B cell (primary cell): ENCODE measurements around the gene NCOA1. TPM values are rescaled to one million over a fixed set of nuclear protein-coding genes. Genes with fewer than 3 reads are reported as not detected.

ENCODE experiments used
- ATAC-seq: fragments of 200-7000 bp; cut with Tn5 transposase; one replicate; pipeline ENCODE4 v1.10.0; 2021; ENCODE audit warnings: low read depth, mild to moderate bottlenecking, moderate number of reproducible peaks, moderate library complexity
- CTCF ChIA-PET: fragments of 350-600 bp; sonication (Branson Sonifier 250); formaldehyde crosslinking; loops from one replicate; lab custom pipeline; 2021; ENCODE audit warnings: antibody characterized with exemption, inconsistent platforms; lab: Charles Lee
- POLR2A ChIA-PET: fragments of 350-600 bp; sonication (Branson Sonifier 250); formaldehyde crosslinking; loops from one replicate; lab custom pipeline; 2021; ENCODE audit warnings: antibody characterized with exemption; lab: Charles Lee
- DNase-seq: peaks from one replicate; pipeline ENCODE4 v3.0.0; 2013
- H2AFZ ChIP-seq: 2 replicates; pipeline ENCODE4 v1.6.1; 2012; ENCODE audit warnings: mild to moderate bottlenecking, low read depth, low read length; ENCODE audit not compliant: insufficient read depth, poor library complexity, severe bottlenecking
- H3K27ac ChIP-seq, 2 donors: 1 replicate in 1 of 2; 2 replicates in 1 of 2; pipeline ENCODE4 v1.5.1; 2012 to 2013; ENCODE audit warnings: low read length in 2 of 2, mild to moderate bottlenecking in 2 of 2, moderate library complexity in 1 of 2
- H3K27me3 ChIP-seq, 4 experiments: fragments of 200-600 bp in 1 of 4; sonication (generic) in 1 of 4; replicated peaks in 1 of 4; 1 replicate in 2 of 4; 2 replicates in 2 of 4; pipeline versions ENCODE4 v1.6.1 to v1.7.0; 2013 to 2016; ENCODE audit warnings: low read length in 3 of 4, mild to moderate bottlenecking in 2 of 4, mixed read lengths in 1 of 4, moderate library complexity in 1 of 4; ENCODE audit not compliant: insufficient read depth in 4 of 4, control insufficient read depth in 3 of 4; ENCODE audit errors: control extremely low read depth in 1 of 4
- H3K36me3 ChIP-seq, 2 experiments: replicated peaks in 1 of 2; 1 replicate in 1 of 2; 2 replicates in 1 of 2; pipeline versions ENCODE4 v1.6.1 to v1.7.1; 2013; ENCODE audit warnings: low read length in 1 of 2; ENCODE audit not compliant: insufficient read depth in 2 of 2, control insufficient read depth in 1 of 2; ENCODE audit errors: control extremely low read depth in 1 of 2, extremely low read depth in 1 of 2
- H3K4me1 ChIP-seq, 2 donors: fragments of 200-600 bp in 1 of 2; sonication (generic) in 1 of 2; 1 replicate in 1 of 2; 2 replicates in 1 of 2; pipeline versions ENCODE4 v1.5.1 to v1.6.1; 2013 to 2017; ENCODE audit warnings: low read length in 2 of 2; ENCODE audit not compliant: control insufficient read depth in 2 of 2, insufficient read depth in 2 of 2
- H3K4me2 ChIP-seq: replicated peaks from 2 replicates; pipeline ENCODE3; 2012; ENCODE audit warnings: mild to moderate bottlenecking, low read depth, low read length; ENCODE audit not compliant: poor library complexity, severe bottlenecking
- H3K4me3 ChIP-seq, 5 experiments: fragments of 200-600 bp in 1 of 5; sonication (generic) in 1 of 5; 1 replicate in 3 of 5; 2 replicates in 2 of 5; pipeline versions ENCODE4 v1.5.1 to v1.7.0; 2011 to 2016; ENCODE audit warnings: low read length in 4 of 5, mild to moderate bottlenecking in 4 of 5, low read depth in 2 of 5, control low read depth in 1 of 5, moderate library complexity in 1 of 5; ENCODE audit not compliant: insufficient read depth in 1 of 5; ENCODE audit errors: control extremely low read depth in 1 of 5, extremely low read depth in 1 of 5
- H3K79me2 ChIP-seq: fragments of 200-600 bp; sonication (generic); one replicate; pipeline ENCODE4 v1.6.0; 2016; ENCODE audit warnings: low read length; ENCODE audit not compliant: control insufficient read depth, insufficient read depth
- H3K9ac ChIP-seq: fragments of 200-600 bp; sonication (generic); 2 replicates; pipeline ENCODE4 v1.6.1; 2017; ENCODE audit warnings: mild to moderate bottlenecking, low read length, moderate library complexity
- H3K9me3 ChIP-seq, 3 donors: one replicate each; pipeline versions ENCODE4 v1.6.1 to v1.7.1; 2013; ENCODE audit warnings: low read length in 2 of 3; ENCODE audit not compliant: control insufficient read depth in 2 of 3, insufficient read depth in 1 of 3; ENCODE audit errors: control extremely low read depth in 1 of 3
- H4K20me1 ChIP-seq: 2 replicates; pipeline ENCODE4 v1.6.0; 2012; ENCODE audit warnings: mild to moderate bottlenecking, low read length; ENCODE audit not compliant: insufficient read depth, control insufficient read depth, poor library complexity, severe bottlenecking
- H3K27ac Mint-ChIP-seq: one replicate; pipeline ENCODE4 v1.8.0; 2021; ENCODE audit warnings: mixed read lengths
- H3K27me3 Mint-ChIP-seq: one replicate; pipeline ENCODE4 v1.8.0; 2021; ENCODE audit warnings: mixed read lengths
- H3K4me1 Mint-ChIP-seq: one replicate; pipeline ENCODE4 v1.8.0; 2021; ENCODE audit warnings: mixed read lengths
- H3K4me3 Mint-ChIP-seq: one replicate; pipeline ENCODE4 v1.8.0; 2021; ENCODE audit warnings: mixed read lengths
- H3K9me3 Mint-ChIP-seq: one replicate; pipeline ENCODE4 v1.8.0; 2022; ENCODE audit warnings: mixed read lengths; ENCODE audit not compliant: insufficient read depth
- CTCF ChIP-seq: fragments of 200-600 bp; IDR thresholded peaks from one replicate; pipeline ENCODE4 v1.8.0; 2022; ENCODE audit warnings: antibody characterized with exemption, mild to moderate bottlenecking
- EZH2 ChIP-seq: IDR thresholded peaks from 2 replicates; pipeline ENCODE4 v1.6.1; 2012; ENCODE audit warnings: borderline replicate concordance, low read depth, mild to moderate bottlenecking, moderate library complexity, low read length; ENCODE audit not compliant: insufficient read depth, poor library complexity, severe bottlenecking
- WGBS: methylation state at CpG from one replicate; pipeline ENCODE4 v1.1.5; 2013; ENCODE audit warnings: missing lambda C conversion rate; ENCODE audit not compliant: insufficient coverage; 5-methylcytosine and 5-hydroxymethylcytosine counted together
- intact Hi-C: fragments of 100-400 bp; cut with micrococcal nuclease; formaldehyde crosslinking; loops from one replicate; pipeline ENCODE4 v1.10.0; 2022
- polyA plus RNA-seq: library from polyadenylated mRNA; depleted of rRNA; stranded (reverse); fragments of >200 nt; gene quantifications from 2 replicates; pipeline ENCODE4 v1.2.3, GENCODE V29; 2012
- total RNA-seq, 2 donors: library from RNA; stranded (reverse); fragments of 120-200 nt in 1 of 2; gene quantifications; 1 replicate in 1 of 2; 2 replicates in 1 of 2; pipeline versions ENCODE4 v1.2.3 to v1.2.4, GENCODE V29; 2013 to 2022

Gene NCOA1
- total and polyA plus RNA-seq, 2 donors (not counting 1 experiment from before 2014, with no cell fraction given): 11.6 to 49.1 TPM

- WGBS: no CpG with 5 or more reads among the region's 1 CpG
- ChIA-PET CTCF (interaction anchor here (1.8 kb wide), 1 partner anchor 346 kb away, joined by 4 read pairs; no protein-coding TSS in a partner anchor), POLR2A (no interaction called here)
- H3K27me3 ChIP-seq: no peaks in the 10 kb centered on the region
- H3K4me2 ChIP-seq: no peak overlapping the region
- Mint-ChIP-seq H3K9me3 (no peaks in the 10 kb centered on the region), H3K4me3 (no peak overlapping the region), H3K27me3 (no peaks in the 10 kb centered on the region), H3K27ac (no peak overlapping the region), H3K4me1 (no peaks in the 10 kb centered on the region)
- TF ChIP-seq EZH2 (no peak), CTCF (no peak)
- no peaks in the 10 kb centered on the region for H3K79me2 ChIP-seq
- peaks cover 21 to 48% of the 10 kb centered on the region in 2 experiments for H3K36me3 ChIP-seq
- no peak overlapping the region for H3K27ac ChIP-seq
- ATAC-seq: no peak
- no peaks in the 10 kb centered on the region for H3K4me1 ChIP-seq
- H3K9ac ChIP-seq: no peak overlapping the region
- H4K20me1 ChIP-seq: no peaks in the 10 kb centered on the region
- H3K9me3 ChIP-seq: no peaks in the 10 kb centered on the region
- no peak overlapping the region for H3K4me3 ChIP-seq
- intact Hi-C loops: no loop called here
- H2AFZ ChIP-seq: no peak overlapping the region
- no peak for DNase-seq
Measured at GRCh38 chr2:24756789-24757188, 265.7 kb downstream of the NCOA1 start.

DNA sequence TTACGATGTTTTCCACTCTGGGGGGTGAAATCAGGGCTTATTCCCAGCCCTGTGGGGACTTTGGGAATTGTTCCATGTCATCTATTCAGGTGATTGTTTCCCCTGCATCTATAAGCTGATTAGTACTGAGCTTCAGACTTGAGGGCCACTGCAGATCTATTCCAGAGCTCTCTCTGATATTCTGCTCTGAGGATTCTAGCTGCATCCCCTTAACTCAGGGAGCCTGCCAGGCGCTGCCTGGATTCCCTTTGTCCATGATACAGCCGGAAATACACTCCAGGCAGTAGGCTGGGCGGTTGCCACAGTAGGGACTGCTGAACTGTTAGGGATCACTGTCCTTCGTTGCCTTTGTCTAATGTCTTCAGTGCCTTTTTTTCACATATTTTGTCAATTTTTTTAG is 270.8 kb downstream of the NCOA1 start:
- 100% methylated on average over 4 of the region's 5 CpGs for WGBS
- Histone ChIP-seq H3K27me3 (no peaks in the 10 kb centered on the region), H3K36me3 (peaks cover 11 to 38% of the 10 kb centered on the region in 2 experiments), H3K4me1 (no peaks in the 10 kb centered on the region), H3K4me2 (no peak overlapping the region), H3K9me3 (no peaks in the 10 kb centered on the region), H3K79me2 (no peaks in the 10 kb centered on the region), H3K27ac (no peak overlapping the region), H3K4me3 (no peak overlapping the region), H4K20me1 (no peaks in the 10 kb centered on the region), H2AFZ (no peak overlapping the region), H3K9ac (no peak overlapping the region)
- no peaks in the 10 kb centered on the region for H3K4me1 Mint-ChIP-seq
- no peak overlapping the region for H3K27ac Mint-ChIP-seq
- DNase-seq (no peak), ATAC-seq (no peak)
- no peaks in the 10 kb centered on the region for H3K27me3 Mint-ChIP-seq
- no peak for TF ChIP-seq CTCF
- TF ChIP-seq EZH2: no peak
- ChIA-PET POLR2A (no interaction called here), CTCF (no interaction called here)
- H3K4me3 Mint-ChIP-seq: no peak overlapping the region
- intact Hi-C loops: no loop called here
- no peaks in the 10 kb centered on the region for H3K9me3 Mint-ChIP-seq
